ENCODE measurements around the gene ADNP. TPM values are rescaled to one million over a fixed set of nuclear protein-coding genes. Genes with fewer than 3 reads are reported as not detected.

Gene ADNP
- polyA plus RNA-seq, 1 of the 3 experiments (the other 2 are of a cell fraction) = 13.3 TPM

GRCh38 chr20:50862546-50862945 lies 68.7 kb downstream of the ADNP start:
- POLR2A ChIA-PET = no interaction called here
- CTCF ChIA-PET = interaction anchor here (0.9 to 1.1 kb wide), 2 partner anchors 20 to 68 kb away, joined by 3 read pairs; no protein-coding TSS in a partner anchor
- Histone ChIP-seq H3K4me1 (ENCODE audit: control insufficient read depth in 1 of 2, insufficient read depth in 2 of 2, low read depth in 1 of 2, low read length in 1 of 2) (peaks cover 0 to 11% of the 10 kb centered on the region in 2 experiments; a peak in 1 of 4 replicates), H3K9me3 (no peaks in the 10 kb centered on the region), H3K27ac (ENCODE audit: low read depth in 2 of 2, low read length in 1 of 2) (no peak overlapping the region), H3K4me2 (no peak overlapping the region), H3K27me3 (ENCODE audit: insufficient read depth) (no peaks in the 10 kb centered on the region), H3F3A (replicated peaks; ENCODE audit: insufficient read depth) (no peaks in the 10 kb centered on the region), H2AFZ (ENCODE audit: low read depth) (no peak overlapping the region), H3K4me3 (ENCODE audit: low read depth in 2 of 2, low read length in 1 of 2) (no peak overlapping the region), H3K79me2 (ENCODE audit: insufficient read depth) (no peaks in the 10 kb centered on the region), H4K20me1 (ENCODE audit: insufficient read depth) (no peaks in the 10 kb centered on the region), H3K9ac (no peak overlapping the region), H3K36me3 (replicated peaks in 1 of 2; ENCODE audit: control insufficient read depth in 1 of 2, insufficient read depth in 2 of 2, low read length in 1 of 2) (no peaks in the 10 kb centered on the region), H3K9me2 (no peaks in the 10 kb centered on the region)
- no peak for DNase-seq
- WGBS (ENCODE audit: low lambda C conversion rate) = 80% methylated on average over 2 of the region's 3 CpGs
- TF ChIP-seq, protein P1, sequence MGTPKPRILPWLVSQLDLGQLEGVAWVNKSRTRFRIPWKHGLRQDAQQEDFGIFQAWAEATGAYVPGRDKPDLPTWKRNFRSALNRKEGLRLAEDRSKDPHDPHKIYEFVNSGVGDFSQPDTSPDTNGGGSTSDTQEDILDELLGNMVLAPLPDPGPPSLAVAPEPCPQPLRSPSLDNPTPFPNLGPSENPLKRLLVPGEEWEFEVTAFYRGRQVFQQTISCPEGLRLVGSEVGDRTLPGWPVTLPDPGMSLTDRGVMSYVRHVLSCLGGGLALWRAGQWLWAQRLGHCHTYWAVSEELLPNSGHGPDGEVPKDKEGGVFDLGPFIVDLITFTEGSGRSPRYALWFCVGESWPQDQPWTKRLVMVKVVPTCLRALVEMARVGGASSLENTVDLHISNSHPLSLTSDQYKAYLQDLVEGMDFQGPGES (IDR thresholded peaks at IDR 0.05; ENCODE audit: low read depth, low read length) = no peak

- no peak overlapping the region for H3K9ac ChIP-seq
- no peaks in the 10 kb centered on the region for H3F3A ChIP-seq (replicated peaks; ENCODE audit: insufficient read depth)
- H3K27me3 ChIP-seq (ENCODE audit: insufficient read depth) = no peaks in the 10 kb centered on the region
- ChIA-PET POLR2A (no interaction called here), CTCF (interaction anchor here (1.3 kb wide), 1 partner anchor 71 kb away, joined by 3 read pairs; the partner anchor contains the start of gene ADNP)
- TF ChIP-seq TAF1 (IDR thresholded peaks at IDR 0.05; ENCODE audit: borderline replicate concordance, low read depth, low read length) (no peak), YY1 (IDR thresholded peaks at IDR 0.05; ENCODE audit: low read depth) (no peak), FOXJ3 (CRISPR knock-in tag; IDR thresholded peaks at IDR 0.05) (no peak), ZBTB33 (IDR thresholded peaks at IDR 0.05; ENCODE audit: borderline replicate concordance, low read depth) (no peak), MEF2A (IDR thresholded peaks at IDR 0.05; ENCODE audit: borderline replicate concordance, low read depth) (no peak), EP300 (IDR thresholded peaks at IDR 0.05; ENCODE audit: borderline replicate concordance in 1 of 2, low read depth in 1 of 2, low read length in 1 of 2) (no peak), CHD2 (IDR thresholded peaks at IDR 0.05; ENCODE audit: low read length, partially characterized antibody) (no peak), USF1 (IDR thresholded peaks at IDR 0.05; ENCODE audit: borderline replicate concordance, low read depth) (no peak), RAD21 (IDR thresholded peaks at IDR 0.05; ENCODE audit: low read length) (no peak), NRF1 (IDR thresholded peaks at IDR 0.05; ENCODE audit: low read depth, low read length) (no peak)
- TF ChIP-seq, protein P2, sequence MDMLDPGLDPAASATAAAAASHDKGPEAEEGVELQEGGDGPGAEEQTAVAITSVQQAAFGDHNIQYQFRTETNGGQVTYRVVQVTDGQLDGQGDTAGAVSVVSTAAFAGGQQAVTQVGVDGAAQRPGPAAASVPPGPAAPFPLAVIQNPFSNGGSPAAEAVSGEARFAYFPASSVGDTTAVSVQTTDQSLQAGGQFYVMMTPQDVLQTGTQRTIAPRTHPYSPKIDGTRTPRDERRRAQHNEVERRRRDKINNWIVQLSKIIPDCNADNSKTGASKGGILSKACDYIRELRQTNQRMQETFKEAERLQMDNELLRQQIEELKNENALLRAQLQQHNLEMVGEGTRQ (IDR thresholded peaks at IDR 0.05; ENCODE audit: borderline replicate concordance, low read depth, low read length) = no peak
- H4K20me1 ChIP-seq (ENCODE audit: insufficient read depth) = no peaks in the 10 kb centered on the region
- H3K27ac ChIP-seq (ENCODE audit: low read depth in 2 of 2, low read length in 1 of 2) = no peak overlapping the region
- no peak overlapping the region for H2AFZ ChIP-seq (ENCODE audit: low read depth)
- H3K4me3 ChIP-seq (ENCODE audit: low read depth in 2 of 2, low read length in 1 of 2) = no peak overlapping the region
- no peak overlapping the region for H3K4me2 ChIP-seq
- WGBS (ENCODE audit: low lambda C conversion rate) = 86% methylated on average over 11 of the region's 12 CpGs
- H3K36me3 ChIP-seq (replicated peaks in 1 of 2; ENCODE audit: control insufficient read depth in 1 of 2, insufficient read depth in 2 of 2, low read length in 1 of 2) = no peaks in the 10 kb centered on the region
- no peaks in the 10 kb centered on the region for H3K9me2 ChIP-seq
- H3K4me1 ChIP-seq (ENCODE audit: control insufficient read depth in 1 of 2, insufficient read depth in 2 of 2, low read depth in 1 of 2, low read length in 1 of 2) = peaks cover 0 to 15% of the 10 kb centered on the region in 2 experiments; a peak in 1 of 4 replicates
- no peaks in the 10 kb centered on the region for H3K9me3 ChIP-seq
- no peaks in the 10 kb centered on the region for H3K79me2 ChIP-seq (ENCODE audit: insufficient read depth)
- DNase-seq = no peak
Observed at GRCh38 chr20:50861012-50861411, 70.2 kb downstream of the ADNP start.

Measured in SK-N-SH (cell line).